Naive thymus-derived CD4-positive, alpha-beta T cell (primary cell): ENCODE measurements around the gene DROSHA. TPM values are rescaled to one million over a fixed set of nuclear protein-coding genes. Genes with fewer than 3 reads are reported as not detected.

Experiments used
- ATAC-seq: fragments of 150-1000 bp; cut with Tn5 transposase; 2 replicates; pipeline ENCODE4 v1.10.0; 2021; ENCODE audit warnings: mild to moderate bottlenecking, moderate library complexity
- CTCF ChIA-PET: fragments of 350-600 bp; sonication (Branson Sonifier 250); formaldehyde crosslinking; loops from one replicate; lab custom pipeline; 2021; ENCODE audit warnings: antibody characterized with exemption; lab: Charles Lee
- POLR2A ChIA-PET: fragments of 350-600 bp; sonication (Branson Sonifier 250); formaldehyde crosslinking; loops from one replicate; lab custom pipeline; 2021; ENCODE audit warnings: antibody characterized with exemption, inconsistent platforms; lab: Charles Lee
- DNase-seq, 9 donors: peaks; one replicate each; pipeline versions ENCODE4 v3.0.0 to v3.0.0-alpha.2; 2020 to 2022; ENCODE audit warnings: mixed read lengths in 1 of 9
- H3K27ac ChIP-seq: one replicate; pipeline ENCODE4 v1.7.0; 2013; ENCODE audit warnings: mild to moderate bottlenecking, low read depth, low read length, moderate library complexity
- H3K27me3 ChIP-seq, 2 donors: one replicate each; pipeline ENCODE4 v1.7.0; 2013; ENCODE audit warnings: low read length in 2 of 2, mild to moderate bottlenecking in 2 of 2, moderate library complexity in 2 of 2; ENCODE audit not compliant: control insufficient read depth in 2 of 2, insufficient read depth in 2 of 2
- H3K36me3 ChIP-seq, 3 experiments: 1 replicate in 2 of 3; 2 replicates in 1 of 3; pipeline ENCODE4 v1.7.0; 2013; ENCODE audit warnings: low read length in 3 of 3, mild to moderate bottlenecking in 3 of 3, moderate library complexity in 1 of 3; ENCODE audit not compliant: insufficient read depth in 3 of 3, control insufficient read depth in 2 of 3
- H3K4me1 ChIP-seq, 2 donors: one replicate each; pipeline ENCODE4 v1.7.0; 2013; ENCODE audit warnings: low read length in 2 of 2, mild to moderate bottlenecking in 2 of 2, moderate library complexity in 1 of 2; ENCODE audit not compliant: control insufficient read depth in 2 of 2, insufficient read depth in 2 of 2
- H3K4me3 ChIP-seq: 2 replicates; pipeline ENCODE4 v1.7.0; 2013; ENCODE audit warnings: mild to moderate bottlenecking, low read length
- H3K9me3 ChIP-seq, 3 experiments: 1 replicate in 2 of 3; 2 replicates in 1 of 3; pipeline ENCODE4 v1.7.0; 2013; ENCODE audit warnings: low read length in 3 of 3; ENCODE audit not compliant: control insufficient read depth in 2 of 3
- H3K27ac Mint-ChIP-seq, 9 donors: one replicate each; pipeline ENCODE4 v1.8.0; 2020 to 2022; ENCODE audit warnings: mixed read lengths in 9 of 9, mild to moderate bottlenecking in 8 of 9, moderate library complexity in 5 of 9, inconsistent platforms in 2 of 9
- H3K27me3 Mint-ChIP-seq, 5 donors: one replicate each; pipeline ENCODE4 v1.8.0; 2021 to 2022; ENCODE audit warnings: mixed read lengths in 5 of 5, mild to moderate bottlenecking in 1 of 5
- H3K36me3 Mint-ChIP-seq, 5 donors: one replicate each; pipeline ENCODE4 v1.8.0; 2020 to 2022; ENCODE audit warnings: mixed read lengths in 5 of 5, mild to moderate bottlenecking in 3 of 5, inconsistent platforms in 1 of 5
- H3K4me1 Mint-ChIP-seq, 7 donors: one replicate each; pipeline ENCODE4 v1.8.0; 2020 to 2022; ENCODE audit warnings: mixed read lengths in 7 of 7, mild to moderate bottlenecking in 3 of 7, inconsistent platforms in 1 of 7
- H3K4me3 Mint-ChIP-seq, 10 donors: one replicate each; pipeline ENCODE4 v1.8.0; 2020 to 2022; ENCODE audit warnings: mild to moderate bottlenecking in 10 of 10, mixed read lengths in 10 of 10, moderate library complexity in 6 of 10, inconsistent platforms in 2 of 10
- H3K9me3 Mint-ChIP-seq, 11 donors: one replicate each; pipeline ENCODE4 v1.8.0; 2020 to 2022; ENCODE audit warnings: mixed read lengths in 11 of 11, mild to moderate bottlenecking in 4 of 11, inconsistent platforms in 1 of 11, moderate library complexity in 1 of 11
- intact Hi-C, 2 donors: fragments of 100-400 bp; cut with micrococcal nuclease; formaldehyde crosslinking; loops; one replicate each; pipeline ENCODE4 v1.15.1; 2023
- polyA plus RNA-seq, 2 donors: library from polyadenylated mRNA; unstranded; fragments of 300-500 nt; fragmentation: Illumina TruSeq; gene quantifications; one replicate each; pipeline ENCODE4 v1.2.3, GENCODE V29; 2021
- total RNA-seq, 6 experiments: library from RNA in 5 of 6; stranded (reverse) in 5 of 6; gene quantifications; 1 replicate in 5 of 6; 2 replicates in 1 of 6; pipeline ENCODE4 v1.2.3 and lab custom pipeline; 2021 to 2026

The DROSHA gene
- total and polyA plus RNA-seq, 7 experiments from 2014 or later = 11.2 to 92.0 (median 61.8) TPM

- CTCF ChIA-PET = no interaction called here
- H3K4me1 Mint-ChIP-seq = no peaks in the 10 kb centered on the region
- H3K36me3 ChIP-seq = peaks cover 6 to 60% (median 9%) of the 10 kb centered on the region in 3 experiments
These were observed 119.6 kb downstream of the DROSHA start for GRCh38 chr5:31412324-31412723.

DNA sequence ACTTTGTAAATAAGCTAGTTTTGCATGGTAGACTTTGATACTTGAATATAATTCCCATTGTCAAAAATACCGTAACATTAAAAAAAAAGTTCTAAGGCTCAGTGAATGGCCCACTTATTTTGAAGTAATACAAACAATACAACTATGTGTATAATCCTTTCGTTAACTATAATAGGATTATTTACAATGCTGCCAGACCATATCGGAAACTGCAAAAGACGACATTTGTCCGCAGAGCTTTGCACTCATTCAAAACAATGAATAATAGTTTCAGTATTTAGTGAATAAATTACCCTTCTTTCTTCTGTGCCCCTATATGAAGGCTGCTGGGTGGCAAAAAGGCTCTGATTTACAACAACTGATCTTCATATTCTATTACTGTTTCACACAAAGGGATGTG is 121.8 kb downstream of the DROSHA start:
- ATAC-seq (no peak), DNase-seq (no peak)
- Histone ChIP-seq H3K4me3 (no peak overlapping the region), H3K9me3 (no peaks in the 10 kb centered on the region), H3K27me3 (no peaks in the 10 kb centered on the region), H3K27ac (no peak overlapping the region), H3K4me1 (no peaks in the 10 kb centered on the region), H3K36me3 (peaks cover 9 to 51% (median 12%) of the 10 kb centered on the region in 3 experiments)
- intact Hi-C loops = no loop called here
- ChIA-PET POLR2A (no interaction called here), CTCF (interaction anchor here (0.7 kb wide), 1 partner anchor 683 kb away, joined by 3 read pairs; no protein-coding TSS in a partner anchor)
- no peaks in the 10 kb centered on the region for H3K9me3 Mint-ChIP-seq
- no peaks in the 10 kb centered on the region for H3K27me3 Mint-ChIP-seq
- peaks cover 0 to 2% (median 0%) of the 10 kb centered on the region in 7 donors for H3K4me1 Mint-ChIP-seq
- H3K27ac Mint-ChIP-seq = no peak overlapping the region
- H3K4me3 Mint-ChIP-seq = no peak overlapping the region
- H3K36me3 Mint-ChIP-seq = peaks cover 10 to 74% (median 60%) of the 10 kb centered on the region in 5 donors

More at GRCh38 chr5:31412324-31412723, 119.6 kb downstream of the DROSHA start:
- Mint-ChIP-seq H3K36me3 (peaks cover 10 to 56% (median 45%) of the 10 kb centered on the region in 5 donors), H3K27ac (no peak overlapping the region), H3K9me3 (no peaks in the 10 kb centered on the region), H3K27me3 (no peaks in the 10 kb centered on the region), H3K4me3 (no peak overlapping the region)
- Histone ChIP-seq H3K4me3 (no peak overlapping the region), H3K27ac (no peak overlapping the region), H3K27me3 (no peaks in the 10 kb centered on the region), H3K4me1 (no peaks in the 10 kb centered on the region), H3K9me3 (no peaks in the 10 kb centered on the region)
- intact Hi-C loops = no loop called here
- ATAC-seq (no peak), DNase-seq (no peak)
- POLR2A ChIA-PET = no interaction called here

GRCh38 chr5:31408814-31409213 is 123.1 kb downstream of the DROSHA start:
- Mint-ChIP-seq H3K36me3 (peaks cover 12 to 84% (median 64%) of the 10 kb centered on the region in 5 donors), H3K4me3 (no peak overlapping the region), H3K4me1 (peaks cover 0 to 2% (median 0%) of the 10 kb centered on the region in 7 donors), H3K27ac (no peak overlapping the region), H3K27me3 (no peaks in the 10 kb centered on the region), H3K9me3 (no peaks in the 10 kb centered on the region)
- intact Hi-C loops = no loop called here
- H3K27ac ChIP-seq = no peak overlapping the region
- ChIA-PET CTCF (no interaction called here), POLR2A (no interaction called here)
- H3K4me3 ChIP-seq = no peak overlapping the region
- no peaks in the 10 kb centered on the region for H3K4me1 ChIP-seq
- H3K36me3 ChIP-seq = peaks cover 9 to 57% (median 12%) of the 10 kb centered on the region in 3 experiments
- DNase-seq (no peak), ATAC-seq (no peak)
- no peaks in the 10 kb centered on the region for H3K27me3 ChIP-seq
- H3K9me3 ChIP-seq = no peaks in the 10 kb centered on the region

DNA sequence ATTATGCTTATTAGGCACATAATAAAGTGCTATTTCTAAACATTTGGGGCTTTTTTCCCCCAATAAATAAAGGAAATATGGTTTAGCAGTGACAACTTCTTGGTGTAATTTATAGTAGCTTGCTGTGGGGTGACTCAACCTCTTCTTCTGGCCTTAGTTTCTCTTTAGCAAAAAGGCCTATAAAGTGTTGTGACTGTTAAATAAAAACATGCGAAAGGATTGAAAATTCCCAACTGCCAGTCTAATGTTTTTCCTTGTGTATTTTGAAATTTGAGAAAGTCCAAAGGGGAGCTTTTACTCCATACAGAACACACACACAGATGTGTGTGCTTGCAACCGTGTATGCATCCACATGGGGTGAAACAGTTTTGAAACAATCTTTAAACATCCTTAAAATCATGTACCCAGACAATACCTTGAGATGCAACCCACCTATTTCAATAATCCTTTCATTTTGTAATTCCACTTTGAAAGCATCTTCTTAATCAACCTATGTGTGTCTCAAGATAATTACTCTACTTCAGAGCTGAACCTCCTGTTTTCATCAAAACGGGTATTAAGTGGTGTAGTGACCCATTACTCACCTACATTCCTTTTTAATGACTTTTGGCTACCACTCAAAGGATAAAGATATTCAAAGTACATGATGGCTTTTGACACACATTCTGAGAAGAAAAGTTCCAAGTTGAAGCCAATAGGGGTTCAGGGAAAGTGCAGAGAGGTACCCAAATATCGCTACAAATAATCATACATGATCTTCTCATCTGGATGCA is 123.8 kb downstream of the DROSHA start:
- H3K4me1 ChIP-seq = no peaks in the 10 kb centered on the region
- peaks cover 0 to 2% (median 0%) of the 10 kb centered on the region in 7 donors for H3K4me1 Mint-ChIP-seq
- intact Hi-C loops = no loop called here
- ChIA-PET CTCF (no interaction called here), POLR2A (no interaction called here)
- ATAC-seq (no peak), DNase-seq (no peak)
- H3K36me3 ChIP-seq = peaks cover 9 to 50% (median 12%) of the 10 kb centered on the region in 3 experiments
- no peak overlapping the region for H3K4me3 Mint-ChIP-seq
- no peaks in the 10 kb centered on the region for H3K27me3 ChIP-seq
- H3K4me3 ChIP-seq = no peak overlapping the region
- no peaks in the 10 kb centered on the region for H3K9me3 Mint-ChIP-seq
- no peak overlapping the region for H3K27ac Mint-ChIP-seq
- no peaks in the 10 kb centered on the region for H3K9me3 ChIP-seq
- no peaks in the 10 kb centered on the region for H3K27me3 Mint-ChIP-seq
- peaks cover 10 to 82% (median 63%) of the 10 kb centered on the region in 5 donors for H3K36me3 Mint-ChIP-seq
- no peak overlapping the region for H3K27ac ChIP-seq

DNA sequence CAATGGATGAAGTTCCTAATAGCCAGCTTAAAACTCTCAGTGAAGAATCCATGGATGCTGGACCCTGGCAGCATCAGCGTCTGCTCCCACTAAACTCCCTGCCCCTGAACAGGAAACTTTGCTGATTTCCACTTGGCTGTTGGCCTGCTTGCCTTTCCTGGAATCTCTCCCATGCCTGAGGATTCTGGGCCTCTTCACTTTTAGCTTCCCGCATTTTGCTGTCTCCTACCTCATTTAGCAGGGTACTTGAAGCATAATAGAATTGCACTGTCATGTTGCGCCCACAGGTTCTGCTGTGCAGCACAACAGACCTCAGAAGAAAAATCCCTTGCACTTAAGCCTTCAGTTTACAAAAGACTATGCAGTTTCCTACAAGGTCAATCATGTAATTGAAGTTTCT is 127.6 kb downstream of the DROSHA start:
- Mint-ChIP-seq H3K9me3 (no peaks in the 10 kb centered on the region), H3K4me1 (peaks cover 0 to 2% (median 0%) of the 10 kb centered on the region in 7 donors), H3K4me3 (no peak overlapping the region), H3K27ac (no peak overlapping the region), H3K36me3 (peaks cover 13 to 78% (median 63%) of the 10 kb centered on the region in 5 donors), H3K27me3 (no peaks in the 10 kb centered on the region)
- no peaks in the 10 kb centered on the region for H3K9me3 ChIP-seq
- ATAC-seq = no peak
- H3K27ac ChIP-seq = no peak overlapping the region
- no peak overlapping the region for H3K4me3 ChIP-seq
- no peaks in the 10 kb centered on the region for H3K27me3 ChIP-seq
- intact Hi-C loops = no loop called here
- H3K36me3 ChIP-seq = peaks cover 9 to 42% (median 12%) of the 10 kb centered on the region in 3 experiments
- ChIA-PET POLR2A (no interaction called here), CTCF (no interaction called here)
- no peak for DNase-seq
- H3K4me1 ChIP-seq = no peaks in the 10 kb centered on the region

DNA sequence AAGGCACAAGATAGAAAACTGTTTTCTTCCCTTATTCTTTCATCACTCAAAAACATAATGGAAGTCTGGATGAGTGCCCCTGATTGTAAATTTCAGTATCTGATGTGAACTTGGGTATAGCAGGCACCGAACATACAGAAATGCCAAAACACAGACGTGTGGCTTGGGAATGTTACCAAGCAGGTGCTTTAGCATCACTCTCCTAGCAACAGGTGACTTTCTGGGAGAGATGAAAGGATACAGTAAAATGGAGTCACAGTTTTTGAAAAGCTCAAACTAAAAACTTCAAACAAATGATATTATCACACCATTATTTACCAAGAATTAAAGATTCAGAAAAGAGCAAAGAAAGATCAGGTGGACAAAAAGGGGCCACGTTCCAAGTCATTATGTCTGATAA is 130.2 kb downstream of the DROSHA start:
- ChIA-PET CTCF (no interaction called here), POLR2A (no interaction called here)
- no peak overlapping the region for H3K4me3 Mint-ChIP-seq
- Histone ChIP-seq H3K4me3 (no peak overlapping the region), H3K9me3 (no peaks in the 10 kb centered on the region), H3K4me1 (no peaks in the 10 kb centered on the region), H3K27me3 (no peaks in the 10 kb centered on the region), H3K36me3 (peaks cover 0 to 27% (median 3%) of the 10 kb centered on the region in 3 experiments), H3K27ac (no peak overlapping the region)
- H3K9me3 Mint-ChIP-seq = no peaks in the 10 kb centered on the region
- intact Hi-C loops = no loop called here
- H3K27ac Mint-ChIP-seq = no peak overlapping the region
- H3K4me1 Mint-ChIP-seq = peaks cover 0 to under 1% (median 0%) of the 10 kb centered on the region in 7 donors
- H3K27me3 Mint-ChIP-seq = no peaks in the 10 kb centered on the region
- DNase-seq (no peak), ATAC-seq (no peak)
- peaks cover 7 to 63% (median 39%) of the 10 kb centered on the region in 5 donors for H3K36me3 Mint-ChIP-seq
